BJ (cell line): Measurements from ENCODE around the gene ASMTL. TPM values are rescaled to one million over a fixed set of nuclear protein-coding genes. Genes with fewer than 3 reads are reported as not detected.

Experiments
- CTCF ChIA-PET: fragments of 350-600 bp; formaldehyde crosslinking; extraction: SDS; loops from one replicate; lab custom pipeline; 2021; ENCODE audit warnings: antibody characterized with exemption, inconsistent platforms; lab: Yijun Ruan, JAX
- POLR2A ChIA-PET: fragments of 300-600 bp; sonication (Branson Sonifier 250); formaldehyde crosslinking; extraction: SDS; loops from one replicate; lab custom pipeline; 2021; ENCODE audit warnings: antibody characterized with exemption; lab: Charles Lee
- DNase-seq: peaks from one replicate; pipeline ENCODE4 v3.0.0-alpha.2; 2011; ENCODE audit warnings: low read depth
- H3K27me3 ChIP-seq: 2 replicates; pipeline ENCODE4 v1.6.0; 2011; ENCODE audit warnings: low read length; ENCODE audit not compliant: control insufficient read depth, insufficient read depth
- H3K36me3 ChIP-seq: 2 replicates; pipeline ENCODE4 v1.5.1; 2011; ENCODE audit warnings: low read length; ENCODE audit not compliant: control insufficient read depth, insufficient read depth
- H3K4me3 ChIP-seq: 2 replicates; pipeline ENCODE4 v1.5.1; 2011; ENCODE audit warnings: low read depth, mild to moderate bottlenecking, control low read depth, low read length
- polyA plus RNA-seq: library from polyadenylated mRNA; depleted of rRNA; stranded (reverse); fragments of >200 nt; gene quantifications from 2 replicates; pipeline ENCODE4 v1.2.3, GENCODE V29; 2011
- TF ChIP-seq, protein P1 (sequence below): IDR thresholded peaks from 2 replicates; pipeline ENCODE4 v1.5.1; 2011; ENCODE audit warnings: low read depth, mild to moderate bottlenecking, control low read depth, inconsistent platforms, low read length, moderate library complexity; ENCODE audit not compliant: insufficient read depth

The ASMTL gene
- polyA plus RNA-seq, 1 experiment: 33.7 TPM

DNA sequence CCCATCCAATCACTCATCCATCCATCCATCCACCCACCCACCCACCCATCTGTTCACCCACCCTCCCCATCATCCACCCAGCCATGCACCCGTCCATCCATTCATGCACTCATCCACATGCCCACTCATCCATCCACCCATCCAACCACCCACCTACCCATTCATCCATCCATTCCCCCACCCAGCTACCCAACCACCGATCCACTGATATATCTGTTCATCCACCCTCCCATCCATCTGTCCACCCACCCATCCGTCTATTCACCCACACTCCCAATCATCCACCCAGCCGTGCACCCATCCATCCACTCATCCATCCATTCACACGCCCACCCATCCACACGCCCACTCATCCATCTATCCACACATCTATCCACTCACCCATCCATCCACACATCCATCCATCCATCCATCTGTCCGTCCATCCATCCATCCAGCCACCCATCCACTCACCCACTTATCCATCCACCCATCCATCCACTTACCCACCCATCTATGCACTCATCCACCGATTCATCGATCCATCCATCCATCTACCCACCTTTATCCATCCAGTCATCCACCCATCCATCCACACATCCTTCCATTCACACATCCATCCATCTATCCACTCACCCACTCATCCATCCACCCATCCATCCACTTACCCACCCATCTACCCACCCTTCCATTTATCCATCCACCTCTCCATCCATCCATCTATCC lies 28.4 kb downstream of the ASMTL start:
- DNase-seq: no peak
- Histone ChIP-seq H3K36me3 (peaks cover 14% of the 10 kb centered on the region), H3K27me3 (no peaks in the 10 kb centered on the region), H3K4me3 (no peak overlapping the region)
- TF ChIP-seq, protein P1, sequence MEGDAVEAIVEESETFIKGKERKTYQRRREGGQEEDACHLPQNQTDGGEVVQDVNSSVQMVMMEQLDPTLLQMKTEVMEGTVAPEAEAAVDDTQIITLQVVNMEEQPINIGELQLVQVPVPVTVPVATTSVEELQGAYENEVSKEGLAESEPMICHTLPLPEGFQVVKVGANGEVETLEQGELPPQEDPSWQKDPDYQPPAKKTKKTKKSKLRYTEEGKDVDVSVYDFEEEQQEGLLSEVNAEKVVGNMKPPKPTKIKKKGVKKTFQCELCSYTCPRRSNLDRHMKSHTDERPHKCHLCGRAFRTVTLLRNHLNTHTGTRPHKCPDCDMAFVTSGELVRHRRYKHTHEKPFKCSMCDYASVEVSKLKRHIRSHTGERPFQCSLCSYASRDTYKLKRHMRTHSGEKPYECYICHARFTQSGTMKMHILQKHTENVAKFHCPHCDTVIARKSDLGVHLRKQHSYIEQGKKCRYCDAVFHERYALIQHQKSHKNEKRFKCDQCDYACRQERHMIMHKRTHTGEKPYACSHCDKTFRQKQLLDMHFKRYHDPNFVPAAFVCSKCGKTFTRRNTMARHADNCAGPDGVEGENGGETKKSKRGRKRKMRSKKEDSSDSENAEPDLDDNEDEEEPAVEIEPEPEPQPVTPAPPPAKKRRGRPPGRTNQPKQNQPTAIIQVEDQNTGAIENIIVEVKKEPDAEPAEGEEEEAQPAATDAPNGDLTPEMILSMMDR: no peak
- ChIA-PET CTCF (no interaction called here), POLR2A (no interaction called here)

DNA sequence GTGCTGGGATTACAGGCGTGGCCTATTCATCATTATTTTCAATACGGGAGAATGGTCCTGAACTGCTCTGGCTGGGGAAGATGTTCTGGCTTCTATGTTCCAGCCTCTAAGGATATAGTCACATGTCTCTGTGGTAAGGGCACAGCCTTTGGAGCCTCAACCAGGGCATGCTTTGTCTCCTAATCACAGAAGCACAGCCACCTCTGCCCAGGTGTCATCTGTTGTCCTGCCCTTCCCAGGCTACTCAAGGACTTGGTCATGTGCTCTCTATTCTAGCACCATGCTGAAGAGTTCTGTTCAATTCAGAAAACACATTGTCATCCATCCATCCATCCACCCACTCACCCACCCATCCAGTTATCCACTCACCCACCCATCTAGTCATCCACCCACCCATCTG lies 29.5 kb downstream of the ASMTL start:
- ChIA-PET POLR2A (no interaction called here), CTCF (no interaction called here)
- H3K4me3 ChIP-seq: no peak overlapping the region
- H3K27me3 ChIP-seq: no peaks in the 10 kb centered on the region
- peaks cover 17% of the 10 kb centered on the region for H3K36me3 ChIP-seq
- DNase-seq: no peak
- TF ChIP-seq, protein P1: no peak

DNA sequence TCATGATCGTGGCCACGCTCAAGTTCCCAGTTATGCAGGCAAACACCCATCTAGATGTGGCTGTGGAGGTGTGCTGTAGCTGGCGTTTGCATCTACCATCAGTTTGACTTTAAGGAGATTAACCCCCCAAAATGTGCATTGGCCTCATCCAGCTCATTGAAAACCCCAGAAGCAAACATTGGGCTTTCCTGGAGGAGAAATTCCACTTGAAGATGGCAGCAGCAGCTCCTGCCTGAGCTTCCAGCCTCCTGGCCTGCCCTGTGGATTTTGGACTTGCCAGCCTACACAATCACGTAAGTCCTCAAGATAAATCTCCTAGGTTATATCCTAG lies 30.6 kb downstream of the ASMTL start:
- CTCF ChIA-PET: no interaction called here
- H3K36me3 ChIP-seq: peaks cover 15% of the 10 kb centered on the region
- H3K27me3 ChIP-seq: no peaks in the 10 kb centered on the region
- TF ChIP-seq, protein P1: no peak
- DNase-seq: no peak
- H3K4me3 ChIP-seq: no peak overlapping the region
- POLR2A ChIA-PET: no interaction called here

- DNase-seq: no peak
- Histone ChIP-seq H3K4me3 (no peak overlapping the region), H3K36me3 (peaks cover 20% of the 10 kb centered on the region), H3K27me3 (no peaks in the 10 kb centered on the region)
- ChIA-PET CTCF (no interaction called here), POLR2A (no interaction called here)
- TF ChIP-seq, protein P1: no peak
Observed at GRCh38 chrX:1421433-1422134, 31.1 kb downstream of the ASMTL start.

GRCh38 chrX:1420371-1420770 lies 32.3 kb downstream of the ASMTL start:
- DNase-seq: no peak
- H3K4me3 ChIP-seq: no peak overlapping the region
- H3K36me3 ChIP-seq: peaks cover 20% of the 10 kb centered on the region
- ChIA-PET CTCF (no interaction called here), POLR2A (no interaction called here)
- no peaks in the 10 kb centered on the region for H3K27me3 ChIP-seq
- TF ChIP-seq, protein P1: no peak
